Amygdala (tissue), 56 donors: ENCODE measurements around the gene UMAD1.

ENCODE experiments used
- DNase-seq, 56 donors: peaks; one replicate each; lab custom pipeline; 2025; lab: John Stamatoyannopoulos, UW

Gene UMAD1

GRCh38 chr7:7912937-7913336, 272.4 kb downstream of the UMAD1 start:
- no peak for DNase-seq

GRCh38 chr7:7913504-7913903, 273.0 kb downstream of the UMAD1 start:
- no peak for DNase-seq

- no peak for DNase-seq
Measured at GRCh38 chr7:7914547-7914946, 274.0 kb downstream of the UMAD1 start.

- DNase-seq, result no peak
Measured at GRCh38 chr7:7916064-7916463, 275.5 kb downstream of the UMAD1 start.

GRCh38 chr7:7917593-7917992, 277.0 kb downstream of the UMAD1 start:
- DNase-seq, result no peak

GRCh38 chr7:7918736-7919448, 278.3 kb downstream of the UMAD1 start:
- no peak for DNase-seq

- no peak for DNase-seq
Measured at GRCh38 chr7:7919449-7919945, 278.9 kb downstream of the UMAD1 start.

- no peak for DNase-seq
Measured at GRCh38 chr7:7920056-7920455, 279.5 kb downstream of the UMAD1 start.

GRCh38 chr7:7920481-7920880, 279.9 kb downstream of the UMAD1 start:
- DNase-seq, result no peak

- DNase-seq, result no peak
Measured at GRCh38 chr7:7921830-7922229, 281.3 kb downstream of the UMAD1 start.

GRCh38 chr7:7922684-7923385, 282.3 kb downstream of the UMAD1 start:
- no peak for DNase-seq

GRCh38 chr7:7923818-7924217, 283.3 kb downstream of the UMAD1 start:
- DNase-seq, result no peak

GRCh38 chr7:7924303-7924702, 283.8 kb downstream of the UMAD1 start:
- DNase-seq, result no peak
